Measurements from ENCODE around the gene LYRM2. TPM values are rescaled to one million over a fixed set of nuclear protein-coding genes. Genes with fewer than 3 reads are reported as not detected.

The LYRM2 gene
- total RNA-seq, 1 experiment from 2014 or later: 26.3 TPM

- TF ChIP-seq SRF (IDR thresholded peaks at IDR 0.05; ENCODE audit: low read depth): no peak
- TF ChIP-seq JUND (IDR thresholded peaks at IDR 0.05): no peak
- no peak for TF ChIP-seq EZH2phosphoT487 (IDR thresholded peaks at IDR 0.05; ENCODE audit: borderline replicate concordance)
- no peak for TF ChIP-seq POLR2AphosphoS5 (IDR thresholded peaks at IDR 0.05; ENCODE audit: low read depth, low read length)
- no peak for TF ChIP-seq ELF1 (IDR thresholded peaks at IDR 0.05; ENCODE audit: borderline replicate concordance, low read depth)
- no peak for TF ChIP-seq MAX (IDR thresholded peaks at IDR 0.05)
Measured at GRCh38 chr6:89661559-89661958, 23.0 kb upstream of the LYRM2 start (continued).

DNA sequence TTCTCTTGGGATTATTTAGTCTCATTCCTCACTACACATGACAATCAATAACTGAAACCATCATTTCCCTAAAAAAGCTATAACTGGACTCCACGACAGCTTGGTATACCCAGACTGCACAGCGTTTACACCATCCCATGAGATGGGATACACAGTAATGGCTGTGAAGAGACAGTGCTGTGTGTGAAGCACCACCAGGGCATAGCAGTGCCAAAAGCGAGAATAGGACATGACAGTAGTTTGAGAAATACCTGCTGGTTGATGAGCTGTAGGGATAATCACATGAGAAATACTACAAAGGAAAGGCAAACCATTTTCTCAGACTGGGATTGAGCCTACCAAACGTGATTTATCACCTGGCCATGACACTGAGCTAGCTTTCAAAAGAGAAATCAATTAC is 22.4 kb upstream of the LYRM2 start:
- no TSS peak for BruUV-seq (replicated peaks)
- H3K9me3 ChIP-seq (ENCODE audit: control insufficient read depth in 1 of 2, insufficient read depth in 1 of 2, low read depth in 1 of 2, low read length in 2 of 2): no peaks in the 10 kb centered on the region
- no peak overlapping the region for H3K27ac ChIP-seq (ENCODE audit: low read depth, low read length)
- no peak overlapping the region for H3K4me2 ChIP-seq (ENCODE audit: low read length)
- ChIA-PET POLR2A (no interaction called here), RAD21 (ENCODE audit: low non-redundant PET in 1 of 2, low total read pairs in 2 of 2, uncharacterized antibody in 2 of 2, unreplicated experiment in 2 of 2) (no interaction called here), CTCF (no interaction called here)
- no peaks in the 10 kb centered on the region for H4K20me1 ChIP-seq (ENCODE audit: insufficient read depth)
- H3K4me1 ChIP-seq (ENCODE audit: control insufficient read depth in 1 of 2, insufficient read depth in 2 of 2, low read length in 2 of 2): no peaks in the 10 kb centered on the region
- H3K4me3 ChIP-seq (replicated peaks in 1 of 2; ENCODE audit: low read depth in 1 of 2, low read length in 2 of 2): no peak overlapping the region
- no peaks in the 10 kb centered on the region for H3K79me2 ChIP-seq (ENCODE audit: insufficient read depth, low read length)
- TF ChIP-seq MAX (IDR thresholded peaks at IDR 0.05) (no peak), SP1 (IDR thresholded peaks at IDR 0.05; ENCODE audit: low read depth) (no peak), EZH2phosphoT487 (IDR thresholded peaks at IDR 0.05; ENCODE audit: borderline replicate concordance) (no peak), FOSL1 (IDR thresholded peaks at IDR 0.05; ENCODE audit: low read depth) (no peak), ZFX (IDR thresholded peaks at IDR 0.05) (no peak), CBX3 (IDR thresholded peaks at IDR 0.05; ENCODE audit: low read depth) (no peak), SRF (IDR thresholded peaks at IDR 0.05; ENCODE audit: low read depth) (no peak), POLR2A (IDR thresholded peaks at IDR 0.05; ENCODE audit: borderline replicate concordance, extremely low read depth, insufficient read depth, insufficient read length) (no peak)
- H3K9ac ChIP-seq (ENCODE audit: low read length): no peak overlapping the region
- ATAC-seq (no peak), DNase-seq (ENCODE audit: low read depth, low spot score) (no peak)
- no peaks in the 10 kb centered on the region for H3K9me2 ChIP-seq (ENCODE audit: insufficient read depth)
- no peak overlapping the region for H2AFZ ChIP-seq (ENCODE audit: low read depth, low read length, poor library complexity, severe bottlenecking)
- no peaks in the 10 kb centered on the region for H3K27me3 ChIP-seq (ENCODE audit: insufficient read depth, low read length)
- H3K36me3 ChIP-seq (ENCODE audit: control insufficient read depth in 1 of 2, insufficient read depth in 2 of 2, low read length in 2 of 2): peaks cover 51 to 62% of the 10 kb centered on the region in 2 experiments
- intact Hi-C loops (cut with micrococcal nuclease): no loop called here

All from HCT116 (cell line).